Naive thymus-derived CD8-positive, alpha-beta T cell (primary cell): ENCODE measurements around the gene FMN2. TPM values are rescaled to one million over a fixed set of nuclear protein-coding genes. Genes with fewer than 3 reads are reported as not detected.

Experiments
- ATAC-seq, 2 donors: fragments of 150-1000 bp; cut with Tn5 transposase in 1 of 2; sonication (Bioruptor Pico), chemical (Tn5 transposase) in 1 of 2; 1 replicate in 1 of 2; 2 replicates in 1 of 2; pipeline ENCODE4 v1.10.0; 2021; ENCODE audit warnings: mild to moderate bottlenecking in 2 of 2, moderate library complexity in 2 of 2
- POLR2A ChIA-PET: fragments of 350-600 bp; sonication (Branson Sonifier 250); formaldehyde crosslinking; loops from one replicate; lab custom pipeline; 2021; ENCODE audit warnings: antibody characterized with exemption; lab: Charles Lee
- DNase-seq, 10 donors: peaks; one replicate each; pipeline versions ENCODE4 v3.0.0 to v3.0.0-alpha.2; 2020 to 2022
- H3K27ac Mint-ChIP-seq, 10 donors: one replicate each; pipeline ENCODE4 v1.8.0; 2020 to 2022; ENCODE audit warnings: mild to moderate bottlenecking in 10 of 10, mixed read lengths in 10 of 10, moderate library complexity in 4 of 10, inconsistent platforms in 1 of 10
- H3K27me3 Mint-ChIP-seq, 5 donors: one replicate each; pipeline ENCODE4 v1.8.0; 2021 to 2022; ENCODE audit warnings: mixed read lengths in 5 of 5
- H3K36me3 Mint-ChIP-seq, 3 donors: one replicate each; pipeline ENCODE4 v1.8.0; 2020 to 2022; ENCODE audit warnings: mixed read lengths in 3 of 3, mild to moderate bottlenecking in 2 of 3, inconsistent platforms in 1 of 3
- H3K4me1 Mint-ChIP-seq, 4 donors: one replicate each; pipeline ENCODE4 v1.8.0; 2021 to 2022; ENCODE audit warnings: mixed read lengths in 4 of 4
- H3K4me3 Mint-ChIP-seq, 10 donors: one replicate each; pipeline ENCODE4 v1.8.0; 2020 to 2022; ENCODE audit warnings: mild to moderate bottlenecking in 10 of 10, mixed read lengths in 10 of 10, moderate library complexity in 6 of 10, inconsistent platforms in 1 of 10
- H3K9me3 Mint-ChIP-seq, 9 donors: one replicate each; pipeline ENCODE4 v1.8.0; 2020 to 2022; ENCODE audit warnings: mixed read lengths in 9 of 9, mild to moderate bottlenecking in 3 of 9, inconsistent platforms in 1 of 9, moderate library complexity in 1 of 9
- polyA plus RNA-seq, 3 donors: library from polyadenylated mRNA; unstranded; fragments of 300-500 nt; fragmentation: Illumina TruSeq; gene quantifications; one replicate each; pipeline ENCODE4 v1.2.3, GENCODE V29; 2021
- total RNA-seq, 8 experiments: library from RNA in 2 of 8; stranded (reverse) in 2 of 8; gene quantifications; one replicate each; pipeline ENCODE4 v1.2.3 and lab custom pipeline; 2021 to 2026

The FMN2 gene
- total and polyA plus RNA-seq, 5 experiments from 2014 or later, result not detected

- no peak overlapping the region for H3K27ac Mint-ChIP-seq
- H3K27me3 Mint-ChIP-seq, result peaks cover 4 to 16% (median 8%) of the 10 kb centered on the region in 5 donors
- DNase-seq, result no peak
- no peaks in the 10 kb centered on the region for H3K4me1 Mint-ChIP-seq
- no peak overlapping the region for H3K4me3 Mint-ChIP-seq
- POLR2A ChIA-PET, result no interaction called here
- peaks cover 0 to 8% (median 0%) of the 10 kb centered on the region in 9 donors for H3K9me3 Mint-ChIP-seq
- no peak for ATAC-seq
- H3K36me3 Mint-ChIP-seq, result peaks cover 0 to 3% (median 0%) of the 10 kb centered on the region in 3 donors
These were observed 416.5 kb downstream of the FMN2 start for GRCh38 chr1:240508201-240508600.

- POLR2A ChIA-PET, result no interaction called here
- H3K27me3 Mint-ChIP-seq, result peaks cover 4 to 20% (median 8%) of the 10 kb centered on the region in 5 donors
- peaks cover 0 to 11% (median 0%) of the 10 kb centered on the region in 9 donors for H3K9me3 Mint-ChIP-seq
- DNase-seq, result no peak
- no peak for ATAC-seq
- H3K4me1 Mint-ChIP-seq, result no peaks in the 10 kb centered on the region
- H3K4me3 Mint-ChIP-seq, result no peak overlapping the region
- H3K27ac Mint-ChIP-seq, result no peak overlapping the region
- peaks cover 0 to 3% (median 0%) of the 10 kb centered on the region in 3 donors for H3K36me3 Mint-ChIP-seq
These were observed 417.3 kb downstream of the FMN2 start for GRCh38 chr1:240508950-240509349.

DNA sequence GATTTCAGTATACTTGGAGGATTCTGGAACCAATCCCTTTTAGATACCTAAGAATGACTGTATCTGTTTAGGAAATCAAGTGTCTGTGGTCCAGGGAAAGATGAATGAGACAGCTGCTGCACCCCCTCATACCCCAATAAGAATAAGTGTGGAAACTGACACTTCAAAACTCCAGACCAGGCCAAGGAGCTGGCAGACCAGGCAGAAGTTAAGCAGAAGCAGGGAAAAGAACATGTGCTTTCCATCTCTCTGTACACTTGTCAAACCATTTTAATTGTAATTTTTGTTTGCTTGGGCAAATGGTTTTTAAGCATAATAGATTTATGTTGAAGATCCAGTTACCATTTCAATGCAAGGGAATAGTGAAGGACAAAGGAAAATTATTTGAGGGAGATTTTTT lies 420.1 kb downstream of the FMN2 start:
- H3K27me3 Mint-ChIP-seq, result peaks cover 3 to 17% (median 4%) of the 10 kb centered on the region in 5 donors
- POLR2A ChIA-PET, result no interaction called here
- peaks cover 0 to 3% (median 0%) of the 10 kb centered on the region in 3 donors for H3K36me3 Mint-ChIP-seq
- no peak overlapping the region for H3K27ac Mint-ChIP-seq
- H3K9me3 Mint-ChIP-seq, result peaks cover 0 to 10% (median 0%) of the 10 kb centered on the region in 9 donors
- no peak for DNase-seq
- no peak overlapping the region for H3K4me3 Mint-ChIP-seq
- ATAC-seq, result no peak
- peaks cover 0 to 2% (median 0%) of the 10 kb centered on the region in 4 donors for H3K4me1 Mint-ChIP-seq

DNA sequence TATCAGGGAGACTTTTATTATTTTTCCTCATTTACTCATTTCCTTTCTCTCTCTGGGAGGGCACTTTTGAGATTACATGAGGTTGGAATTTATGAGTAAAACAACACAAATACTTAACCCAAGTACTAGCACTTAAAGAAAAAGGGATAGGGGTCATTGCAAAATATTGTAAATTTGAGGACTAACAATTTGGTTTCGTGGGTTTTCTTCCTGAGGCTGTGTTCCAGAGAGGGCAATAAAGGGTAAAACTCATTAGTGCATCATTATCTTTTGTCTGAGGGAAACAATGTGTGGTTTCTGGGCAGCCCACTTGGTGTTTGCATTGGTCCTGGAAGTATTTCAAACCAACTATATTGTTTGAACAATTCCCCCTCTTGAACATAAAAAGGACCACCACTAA lies 423.8 kb downstream of the FMN2 start:
- Mint-ChIP-seq H3K4me3 (no peak overlapping the region), H3K4me1 (peaks cover 0 to 2% (median 0%) of the 10 kb centered on the region in 4 donors), H3K27ac (no peak overlapping the region), H3K36me3 (no peaks in the 10 kb centered on the region), H3K9me3 (peaks cover 0 to 11% (median 0%) of the 10 kb centered on the region in 9 donors), H3K27me3 (peaks cover 0 to 7% (median 0%) of the 10 kb centered on the region in 5 donors)
- ATAC-seq (no peak), DNase-seq (no peak)
- POLR2A ChIA-PET, result no interaction called here

DNA sequence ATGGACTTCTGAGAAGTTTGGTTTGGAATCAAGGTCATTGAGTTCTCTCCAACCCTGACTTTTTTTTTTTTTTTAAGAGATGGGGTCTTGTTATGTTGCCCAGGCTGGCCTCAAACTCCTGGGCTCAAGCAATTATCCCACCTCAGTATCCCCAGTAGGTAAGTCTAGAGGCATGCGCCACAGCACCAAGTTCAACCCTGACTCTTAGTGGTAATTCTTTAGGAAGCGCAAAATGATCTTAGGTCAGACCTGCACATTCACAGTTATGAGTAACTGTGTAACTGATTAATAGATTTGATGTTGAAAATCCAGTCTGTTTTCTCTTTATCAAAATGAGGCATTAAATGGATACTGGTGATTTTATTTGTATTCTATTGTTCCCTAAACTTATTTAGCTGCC lies 424.4 kb downstream of the FMN2 start:
- H3K27ac Mint-ChIP-seq, result no peak overlapping the region
- DNase-seq (no peak), ATAC-seq (no peak)
- H3K27me3 Mint-ChIP-seq, result peaks cover 0 to 7% (median 0%) of the 10 kb centered on the region in 5 donors
- peaks cover 0 to 2% (median 0%) of the 10 kb centered on the region in 4 donors for H3K4me1 Mint-ChIP-seq
- peaks cover 0 to 11% (median 0%) of the 10 kb centered on the region in 9 donors for H3K9me3 Mint-ChIP-seq
- no peaks in the 10 kb centered on the region for H3K36me3 Mint-ChIP-seq
- POLR2A ChIA-PET, result no interaction called here
- no peak overlapping the region for H3K4me3 Mint-ChIP-seq

DNA sequence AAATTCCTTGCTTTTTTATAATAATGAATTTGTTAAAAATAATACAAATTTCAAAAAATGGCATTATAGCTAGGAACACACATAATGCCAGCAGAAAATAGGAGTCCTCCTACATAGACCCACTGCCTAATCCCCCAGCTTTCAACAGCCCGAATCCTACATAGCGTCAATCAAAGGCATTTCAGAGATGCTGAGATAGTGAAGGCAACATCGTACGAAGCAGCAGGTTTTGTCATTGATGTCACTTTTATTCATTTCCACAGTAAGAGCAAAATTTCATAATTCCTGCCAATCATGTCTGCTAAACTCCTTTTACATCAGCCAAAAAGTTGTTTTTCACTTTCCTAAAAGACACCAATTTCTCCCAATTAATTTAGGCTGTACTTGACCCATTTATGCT lies 426.2 kb downstream of the FMN2 start:
- H3K27me3 Mint-ChIP-seq, result peaks cover 0 to 7% (median 0%) of the 10 kb centered on the region in 5 donors
- POLR2A ChIA-PET, result no interaction called here

DNA sequence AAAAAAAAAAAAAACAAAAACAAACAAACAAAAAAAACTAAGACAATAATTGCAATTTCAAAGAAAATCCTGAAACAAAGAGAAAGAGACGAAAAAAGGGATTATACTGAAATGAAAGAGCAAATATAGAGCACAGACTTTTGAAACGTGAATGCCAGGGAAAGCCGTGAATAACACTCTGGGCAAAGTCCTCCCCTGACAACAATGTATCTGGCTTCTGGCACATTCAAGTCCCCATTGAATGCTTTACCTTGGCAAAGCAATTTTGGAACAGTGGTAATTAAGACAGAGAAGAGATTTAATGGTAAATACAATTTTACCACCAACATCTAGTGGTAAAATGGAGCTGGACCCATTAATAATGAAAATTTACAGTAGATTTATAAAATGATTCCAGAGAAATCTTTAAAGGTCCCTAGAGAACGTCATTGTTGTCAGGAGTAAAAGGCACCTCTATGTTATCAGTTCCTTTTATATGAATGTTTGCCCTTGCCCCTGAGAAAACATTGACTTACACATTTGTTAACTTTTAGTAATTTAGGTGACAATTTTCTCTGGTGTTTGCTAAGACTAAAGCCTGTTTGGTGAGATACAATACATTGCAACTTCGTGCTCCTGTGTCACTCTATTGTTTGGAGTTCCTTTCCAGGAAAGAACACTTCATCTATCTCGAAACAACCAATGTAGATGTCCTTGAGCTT lies 430.6 kb downstream of the FMN2 start:
- Mint-ChIP-seq H3K36me3 (no peaks in the 10 kb centered on the region), H3K9me3 (peaks cover 0 to 11% (median 0%) of the 10 kb centered on the region in 9 donors)
- POLR2A ChIA-PET, result no interaction called here

More for the DNA sequence above, 426.2 kb downstream of the FMN2 start:
- peaks cover 0 to 13% (median 0%) of the 10 kb centered on the region in 9 donors for H3K9me3 Mint-ChIP-seq
- no peak overlapping the region for H3K27ac Mint-ChIP-seq
- ATAC-seq (no peak), DNase-seq (no peak)
- peaks cover 0 to 2% (median 0%) of the 10 kb centered on the region in 4 donors for H3K4me1 Mint-ChIP-seq
- H3K36me3 Mint-ChIP-seq, result no peaks in the 10 kb centered on the region
- H3K4me3 Mint-ChIP-seq, result no peak overlapping the region

GRCh38 chr1:240524356-240525069 lies 432.8 kb downstream of the FMN2 start:
- POLR2A ChIA-PET, result no interaction called here
- H3K4me3 Mint-ChIP-seq, result no peak overlapping the region
- H3K27ac Mint-ChIP-seq, result peak overlapping the region in 1 of 10 donors; percentile 31
- DNase-seq, result no peak
- no peaks in the 10 kb centered on the region for H3K27me3 Mint-ChIP-seq
- ATAC-seq, result no peak
- H3K36me3 Mint-ChIP-seq, result no peaks in the 10 kb centered on the region
- peaks cover 0 to 9% (median 0%) of the 10 kb centered on the region in 9 donors for H3K9me3 Mint-ChIP-seq
- H3K4me1 Mint-ChIP-seq, result no peaks in the 10 kb centered on the region

More for the DNA sequence above, 430.6 kb downstream of the FMN2 start:
- Mint-ChIP-seq H3K27me3 (no peaks in the 10 kb centered on the region), H3K4me3 (no peak overlapping the region), H3K4me1 (no peaks in the 10 kb centered on the region), H3K27ac (no peak overlapping the region)
- DNase-seq, result no peak
- ATAC-seq, result no peak
